Stimulated activated memory B cell treated with anti-CD40 and anti-IgM and Interleukin-4, amounts not matched to agents 10 μg/mL and 1 μg/mL and 100 μg/mL, for 72 hours (primary cell): ENCODE measurements around the gene HINT2.

Experiments
- ATAC-seq: fragments of 150-1000 bp; cut with Tn5 transposase; 2 replicates; pipeline ENCODE4 v1.10.0; 2021
- H3K27ac Mint-ChIP-seq: one replicate; pipeline ENCODE4 v1.8.0; 2022; ENCODE audit warnings: mild to moderate bottlenecking, mixed read lengths
- H3K27me3 Mint-ChIP-seq: one replicate; pipeline ENCODE4 v1.8.0; 2022; ENCODE audit warnings: mixed read lengths
- H3K36me3 Mint-ChIP-seq: one replicate; pipeline ENCODE4 v1.8.0; 2022; ENCODE audit warnings: mixed read lengths
- H3K4me1 Mint-ChIP-seq: one replicate; pipeline ENCODE4 v1.8.0; 2022; ENCODE audit warnings: mixed read lengths
- H3K4me3 Mint-ChIP-seq: one replicate; pipeline ENCODE4 v1.8.0; 2022; ENCODE audit warnings: mild to moderate bottlenecking, moderate library complexity, mixed read lengths
- H3K9me3 Mint-ChIP-seq: one replicate; pipeline ENCODE4 v1.8.0; 2022; ENCODE audit warnings: mixed read lengths

The HINT2 gene

GRCh38 chr9:35829084-35829763, 14.4 kb upstream of the HINT2 start, which contains the start of gene TMEM8B:
Gene TMEM8B, plus strand, starts transcription at chr9:35829228. Its CDS starts 220 bp downstream, at chr9:35829448.
- Mint-ChIP-seq H3K4me1 (peaks cover 55% of the 10 kb centered on the region), H3K9me3 (no peaks in the 10 kb centered on the region), H3K36me3 (no peaks in the 10 kb centered on the region), H3K4me3 (peak within 1 kb of the TSS; percentile 84), H3K27me3 (no peaks in the 10 kb centered on the region), H3K27ac (peak within 1 kb of the TSS; percentile 72)
- ATAC-seq, result peak; percentile 92

DNA sequence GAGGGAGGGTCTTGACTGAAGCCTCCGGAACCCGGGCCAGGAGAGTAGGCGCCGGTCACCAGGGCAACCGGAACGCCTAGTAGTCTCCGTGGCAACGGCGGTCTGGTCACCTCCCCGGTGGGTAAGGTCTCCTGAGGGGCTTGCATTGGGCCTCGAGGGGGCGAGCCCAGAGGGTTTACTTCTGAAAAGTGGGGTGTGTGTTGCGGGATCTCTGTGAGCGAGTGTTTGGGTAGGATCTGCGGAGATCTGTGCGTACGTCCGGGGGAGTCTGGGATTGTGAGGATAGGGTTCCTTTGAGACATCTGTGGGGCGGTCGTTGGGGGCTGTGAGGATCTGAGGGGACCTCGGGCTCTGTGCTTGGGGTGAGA, 13.9 kb upstream of the HINT2 start, which contains the start of gene FAM221B:
Gene FAM221B, minus strand, starts transcription at position 17 of the 368 bp plus-strand sequence. CDS start 2,571 bp downstream, outside the sequence.
- H3K4me3 Mint-ChIP-seq, result peak within 1 kb of the TSS; percentile 84
- peaks cover 50% of the 10 kb centered on the region for H3K4me1 Mint-ChIP-seq
- no peaks in the 10 kb centered on the region for H3K36me3 Mint-ChIP-seq
- no peak for ATAC-seq
- peak within 1 kb of the TSS; percentile 72 for H3K27ac Mint-ChIP-seq
- H3K9me3 Mint-ChIP-seq, result no peaks in the 10 kb centered on the region
- H3K27me3 Mint-ChIP-seq, result no peaks in the 10 kb centered on the region

DNA sequence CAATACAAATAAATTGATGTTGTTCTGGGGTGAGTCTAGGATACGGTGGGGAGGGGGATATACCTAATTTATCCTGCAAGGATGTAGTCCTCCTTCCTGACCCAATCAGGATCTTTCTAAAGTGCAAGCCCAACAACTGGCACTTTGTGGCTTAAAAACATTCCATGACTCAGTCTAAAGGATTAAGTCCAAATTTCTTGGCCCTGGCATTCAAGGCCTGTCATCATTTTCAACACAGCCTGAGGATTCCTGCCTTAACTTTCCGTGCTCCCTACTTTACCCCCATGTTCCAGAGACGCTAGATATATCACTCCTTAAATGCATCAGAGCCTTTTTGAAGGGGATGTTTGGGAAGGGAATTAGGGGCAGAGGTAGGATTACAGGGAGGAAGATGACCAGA, 12.6 kb upstream of the HINT2 start:
- H3K4me1 Mint-ChIP-seq, result peaks cover 38% of the 10 kb centered on the region
- no peaks in the 10 kb centered on the region for H3K27me3 Mint-ChIP-seq
- peak overlapping the region; percentile 82 for H3K4me3 Mint-ChIP-seq
- no peak for ATAC-seq
- H3K36me3 Mint-ChIP-seq, result no peaks in the 10 kb centered on the region
- peak overlapping the region; percentile 72 for H3K27ac Mint-ChIP-seq
- H3K9me3 Mint-ChIP-seq, result no peaks in the 10 kb centered on the region

- no peaks in the 10 kb centered on the region for H3K9me3 Mint-ChIP-seq
- H3K4me1 Mint-ChIP-seq, result peaks cover 36% of the 10 kb centered on the region
- ATAC-seq, result peak; percentile 65
- peak overlapping the region; percentile 6 for H3K4me3 Mint-ChIP-seq
- no peak overlapping the region for H3K27ac Mint-ChIP-seq
- H3K36me3 Mint-ChIP-seq, result no peaks in the 10 kb centered on the region
- H3K27me3 Mint-ChIP-seq, result no peaks in the 10 kb centered on the region
These were observed 11.3 kb upstream of the HINT2 start for GRCh38 chr9:35826071-35826701.

- ATAC-seq, result no peak
- H3K9me3 Mint-ChIP-seq, result no peaks in the 10 kb centered on the region
- no peak overlapping the region for H3K27ac Mint-ChIP-seq
- no peaks in the 10 kb centered on the region for H3K36me3 Mint-ChIP-seq
- peaks cover 11% of the 10 kb centered on the region for H3K4me1 Mint-ChIP-seq
- no peaks in the 10 kb centered on the region for H3K27me3 Mint-ChIP-seq
- H3K4me3 Mint-ChIP-seq, result no peak overlapping the region
These were observed 8.1 kb upstream of the HINT2 start for GRCh38 chr9:35822926-35823325.

DNA sequence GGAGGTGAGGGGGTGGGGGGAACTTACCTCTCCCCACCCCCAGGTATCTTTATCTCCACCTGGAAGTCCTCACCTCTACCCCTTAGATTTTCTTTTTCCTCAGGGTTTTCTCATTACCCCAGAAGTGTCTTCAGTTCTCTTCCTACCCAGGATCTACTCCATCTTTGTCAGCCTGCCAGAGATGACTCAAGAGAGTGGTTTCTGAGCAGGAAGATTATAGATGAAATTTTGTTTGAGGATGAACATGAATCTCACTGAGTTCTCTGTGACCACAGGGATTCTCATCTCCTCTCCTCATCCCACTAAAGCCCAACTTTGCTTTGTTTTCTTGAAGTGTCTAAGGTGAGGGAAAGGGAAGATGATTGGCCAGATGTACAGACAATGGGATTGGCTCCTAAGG, 5.2 kb upstream of the HINT2 start:
- Mint-ChIP-seq H3K36me3 (no peaks in the 10 kb centered on the region), H3K27ac (no peak overlapping the region), H3K27me3 (no peaks in the 10 kb centered on the region), H3K4me1 (peaks cover 5% of the 10 kb centered on the region), H3K4me3 (no peak overlapping the region), H3K9me3 (no peaks in the 10 kb centered on the region)
- no peak for ATAC-seq

- Mint-ChIP-seq H3K36me3 (no peaks in the 10 kb centered on the region), H3K4me3 (no peak overlapping the region), H3K27ac (no peak overlapping the region), H3K4me1 (peaks cover 13% of the 10 kb centered on the region), H3K27me3 (no peaks in the 10 kb centered on the region), H3K9me3 (no peaks in the 10 kb centered on the region)
- no peak for ATAC-seq
These were observed 3.5 kb upstream of the HINT2 start for GRCh38 chr9:35818341-35818740.

DNA sequence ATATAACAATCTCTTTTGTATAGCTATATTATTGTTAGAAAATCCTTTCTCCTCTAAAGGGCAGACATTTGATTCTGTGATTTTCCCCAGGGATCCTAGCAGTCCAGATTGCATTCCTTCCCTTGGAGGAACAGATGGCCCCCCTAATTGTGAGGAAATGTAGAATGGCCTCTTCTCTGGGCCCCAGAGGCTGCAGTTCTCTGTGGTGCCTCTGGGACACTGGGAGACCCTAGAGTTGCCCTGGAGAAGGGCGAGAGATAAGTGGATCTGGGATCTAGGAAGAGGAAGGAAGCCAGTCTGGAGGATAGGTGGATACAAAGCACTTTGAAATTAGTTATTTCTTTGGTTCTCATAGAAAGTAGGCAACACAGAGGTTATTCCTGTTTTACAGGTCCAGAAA, 1.9 kb upstream of the HINT2 start:
- ATAC-seq, result no peak
- Mint-ChIP-seq H3K4me3 (no peak overlapping the region), H3K4me1 (peaks cover 26% of the 10 kb centered on the region)

GRCh38 chr9:35814106-35814840, 569 bp downstream of the HINT2 start:
- Mint-ChIP-seq H3K36me3 (peaks cover under 1% of the 10 kb centered on the region), H3K9me3 (no peaks in the 10 kb centered on the region), H3K27me3 (no peaks in the 10 kb centered on the region), H3K4me3 (peak overlapping the region; percentile 83), H3K4me1 (peaks cover 40% of the 10 kb centered on the region), H3K27ac (peak overlapping the region; percentile 90)
- ATAC-seq, result peak; percentile 56

More for the DNA sequence above, 1.9 kb upstream of the HINT2 start:
- Mint-ChIP-seq H3K27ac (no peak overlapping the region), H3K27me3 (no peaks in the 10 kb centered on the region), H3K36me3 (no peaks in the 10 kb centered on the region), H3K9me3 (no peaks in the 10 kb centered on the region)

DNA sequence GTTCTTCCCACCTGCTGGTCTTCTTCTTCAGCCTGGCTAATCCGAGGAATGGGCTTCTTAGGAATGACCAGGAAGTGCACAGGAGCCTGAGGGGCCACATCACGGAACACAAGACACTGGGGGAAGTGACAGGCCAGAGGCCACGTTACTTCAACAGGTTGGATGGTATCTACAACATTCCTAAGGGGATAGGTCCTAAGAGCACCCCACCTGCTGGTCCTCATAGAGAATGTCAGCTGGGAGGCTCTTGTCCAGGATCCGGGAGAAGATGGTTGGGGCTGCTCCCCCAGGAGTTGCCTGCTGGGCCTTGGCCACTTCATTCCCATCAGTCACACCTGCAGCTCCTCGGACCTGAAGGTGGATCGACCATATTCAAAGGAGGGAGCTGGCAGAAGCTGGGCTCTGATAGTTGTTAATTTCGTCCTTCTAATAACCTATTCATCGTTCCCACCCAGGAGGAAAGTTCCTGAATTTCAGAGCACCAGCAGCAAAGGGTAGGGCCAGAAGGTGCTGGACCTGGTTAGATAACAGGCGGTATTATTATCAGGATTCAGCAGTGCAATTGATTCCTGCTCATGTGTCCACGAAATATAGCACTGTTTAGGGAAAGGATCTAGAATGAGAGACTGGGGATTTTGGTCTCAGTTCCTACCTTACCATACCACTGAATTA, 1.3 kb downstream of the HINT2 start:
- peak overlapping the region; percentile 90 for H3K27ac Mint-ChIP-seq
- peak overlapping the region; percentile 83 for H3K4me3 Mint-ChIP-seq
- ATAC-seq, result no peak
- H3K27me3 Mint-ChIP-seq, result no peaks in the 10 kb centered on the region
- H3K9me3 Mint-ChIP-seq, result no peaks in the 10 kb centered on the region
- H3K36me3 Mint-ChIP-seq, result peaks cover 8% of the 10 kb centered on the region
- H3K4me1 Mint-ChIP-seq, result peaks cover 40% of the 10 kb centered on the region

DNA sequence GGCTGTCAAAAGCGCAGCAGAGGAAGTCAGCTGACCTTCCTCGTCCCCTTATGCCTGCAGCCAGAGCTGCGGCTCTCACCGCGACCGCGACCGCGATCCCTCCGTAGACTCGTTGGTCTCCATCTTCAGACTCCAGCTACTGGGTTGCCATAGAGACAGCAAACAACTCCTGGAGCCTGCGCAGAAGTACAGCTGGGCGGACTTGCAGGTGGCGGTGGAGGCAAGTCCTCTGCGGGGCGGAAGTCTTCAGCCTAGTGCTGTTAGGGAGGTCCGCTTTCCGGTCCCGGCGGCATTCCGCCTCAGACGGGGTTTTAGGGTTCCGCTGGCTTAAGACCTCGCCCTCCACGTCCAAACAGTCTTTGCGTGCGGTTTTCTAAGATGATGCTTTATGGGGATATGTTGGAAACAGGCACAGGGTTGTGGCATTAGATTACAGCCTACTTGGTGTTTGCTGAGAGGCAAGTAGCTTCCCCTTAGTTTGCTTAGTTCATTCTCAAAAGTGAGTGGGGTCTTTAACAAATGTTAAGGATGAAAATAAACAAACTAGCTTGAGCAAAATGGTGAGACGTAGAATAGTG, 2.7 kb downstream of the HINT2 start, which contains the start of gene SPAG8:
Gene SPAG8, minus strand, starts transcription at position 238 of the 578 bp plus-strand sequence. Its CDS starts 115 bp downstream, at position 123.
- Mint-ChIP-seq H3K27ac (peak within 1 kb of the TSS; percentile 89), H3K4me1 (peaks cover 40% of the 10 kb centered on the region), H3K36me3 (peaks cover 14% of the 10 kb centered on the region), H3K4me3 (peak within 1 kb of the TSS; percentile 82), H3K27me3 (no peaks in the 10 kb centered on the region), H3K9me3 (no peaks in the 10 kb centered on the region)
- ATAC-seq, result peak; percentile 82

GRCh38 chr9:35811381-35812024, 3.3 kb downstream of the HINT2 start:
- no peak for ATAC-seq
- Mint-ChIP-seq H3K27ac (peak overlapping the region; percentile 89), H3K36me3 (peaks cover 14% of the 10 kb centered on the region), H3K9me3 (no peaks in the 10 kb centered on the region), H3K4me3 (peak overlapping the region; percentile 82), H3K27me3 (no peaks in the 10 kb centered on the region), H3K4me1 (peaks cover 40% of the 10 kb centered on the region)

GRCh38 chr9:35810122-35810521, 4.7 kb downstream of the HINT2 start:
- no peak overlapping the region for H3K27ac Mint-ChIP-seq
- no peaks in the 10 kb centered on the region for H3K27me3 Mint-ChIP-seq
- no peak overlapping the region for H3K4me3 Mint-ChIP-seq
- ATAC-seq, result no peak
- no peaks in the 10 kb centered on the region for H3K9me3 Mint-ChIP-seq
- peaks cover 21% of the 10 kb centered on the region for H3K36me3 Mint-ChIP-seq
- peaks cover 35% of the 10 kb centered on the region for H3K4me1 Mint-ChIP-seq

DNA sequence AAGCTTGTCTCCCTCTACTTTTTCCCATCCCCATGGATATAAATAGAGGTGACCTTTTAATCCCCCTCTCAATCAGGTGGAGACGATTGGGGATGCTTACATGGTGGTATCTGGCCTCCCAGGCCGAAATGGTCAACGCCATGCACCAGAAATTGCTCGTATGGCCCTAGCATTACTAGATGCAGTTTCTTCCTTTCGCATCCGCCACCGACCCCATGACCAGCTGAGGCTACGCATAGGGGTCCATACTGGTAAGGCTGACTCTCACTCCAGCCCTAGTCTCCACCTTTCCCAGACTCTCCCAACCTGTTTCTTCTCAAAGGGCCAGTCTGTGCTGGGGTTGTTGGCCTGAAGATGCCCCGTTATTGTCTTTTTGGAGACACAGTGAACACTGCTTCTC, 6.4 kb downstream of the HINT2 start:
- Mint-ChIP-seq H3K27ac (no peak overlapping the region), H3K36me3 (peaks cover 26% of the 10 kb centered on the region), H3K9me3 (no peaks in the 10 kb centered on the region), H3K27me3 (no peaks in the 10 kb centered on the region), H3K4me3 (no peak overlapping the region), H3K4me1 (peaks cover 27% of the 10 kb centered on the region)
- no peak for ATAC-seq
